LNCAP (cell line): ENCODE data around the gene LAMA3.

Experiments
- TF ChIP-seq, protein P1 (sequence below): fragments of 450-650 bp; IDR thresholded peaks from 2 replicates; pipeline ENCODE4 v1.5.1; 2017; ENCODE audit warnings: mild to moderate bottlenecking

Gene LAMA3

DNA sequence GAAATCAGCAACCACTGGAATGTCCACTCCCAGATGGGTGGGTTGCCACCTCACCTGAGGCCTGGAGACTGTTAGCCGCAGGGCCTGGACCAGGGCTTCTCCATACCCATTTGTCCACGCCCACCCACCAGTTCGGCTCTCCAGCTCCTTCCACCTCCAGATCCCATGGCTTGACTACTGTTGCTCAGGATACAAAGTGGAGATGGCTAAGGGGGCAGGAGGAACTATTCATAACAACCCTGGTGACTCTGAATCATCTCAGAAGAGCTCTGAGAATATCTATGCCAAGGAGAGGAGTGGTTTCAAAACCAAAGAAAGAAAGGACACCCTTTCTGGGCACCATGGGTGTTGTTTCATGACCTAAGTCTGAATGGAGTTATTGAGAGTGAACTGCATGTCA, 145.8 kb downstream of the LAMA3 start:
- TF ChIP-seq, protein P1, sequence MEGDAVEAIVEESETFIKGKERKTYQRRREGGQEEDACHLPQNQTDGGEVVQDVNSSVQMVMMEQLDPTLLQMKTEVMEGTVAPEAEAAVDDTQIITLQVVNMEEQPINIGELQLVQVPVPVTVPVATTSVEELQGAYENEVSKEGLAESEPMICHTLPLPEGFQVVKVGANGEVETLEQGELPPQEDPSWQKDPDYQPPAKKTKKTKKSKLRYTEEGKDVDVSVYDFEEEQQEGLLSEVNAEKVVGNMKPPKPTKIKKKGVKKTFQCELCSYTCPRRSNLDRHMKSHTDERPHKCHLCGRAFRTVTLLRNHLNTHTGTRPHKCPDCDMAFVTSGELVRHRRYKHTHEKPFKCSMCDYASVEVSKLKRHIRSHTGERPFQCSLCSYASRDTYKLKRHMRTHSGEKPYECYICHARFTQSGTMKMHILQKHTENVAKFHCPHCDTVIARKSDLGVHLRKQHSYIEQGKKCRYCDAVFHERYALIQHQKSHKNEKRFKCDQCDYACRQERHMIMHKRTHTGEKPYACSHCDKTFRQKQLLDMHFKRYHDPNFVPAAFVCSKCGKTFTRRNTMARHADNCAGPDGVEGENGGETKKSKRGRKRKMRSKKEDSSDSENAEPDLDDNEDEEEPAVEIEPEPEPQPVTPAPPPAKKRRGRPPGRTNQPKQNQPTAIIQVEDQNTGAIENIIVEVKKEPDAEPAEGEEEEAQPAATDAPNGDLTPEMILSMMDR: no peak

DNA sequence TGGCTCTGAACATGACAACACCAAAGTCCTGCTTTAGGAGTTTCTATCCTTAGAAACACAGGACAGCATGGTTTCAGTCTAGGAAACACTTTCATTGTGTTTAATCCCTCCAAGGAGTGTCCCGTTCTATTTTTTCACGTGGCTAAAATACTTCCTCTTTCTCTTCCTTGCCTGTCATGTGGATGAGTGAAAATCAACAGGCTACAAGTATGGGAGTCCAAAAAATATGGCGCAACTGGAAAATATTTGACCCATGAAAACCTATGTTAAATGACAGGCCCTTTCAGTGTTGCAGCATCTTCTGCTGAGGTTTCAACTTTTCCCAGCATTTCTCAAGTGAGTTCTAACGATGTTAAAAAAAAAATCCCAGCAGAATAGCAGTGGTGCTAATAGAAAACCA, 146.3 kb downstream of the LAMA3 start:
- TF ChIP-seq, protein P1: no peak

DNA sequence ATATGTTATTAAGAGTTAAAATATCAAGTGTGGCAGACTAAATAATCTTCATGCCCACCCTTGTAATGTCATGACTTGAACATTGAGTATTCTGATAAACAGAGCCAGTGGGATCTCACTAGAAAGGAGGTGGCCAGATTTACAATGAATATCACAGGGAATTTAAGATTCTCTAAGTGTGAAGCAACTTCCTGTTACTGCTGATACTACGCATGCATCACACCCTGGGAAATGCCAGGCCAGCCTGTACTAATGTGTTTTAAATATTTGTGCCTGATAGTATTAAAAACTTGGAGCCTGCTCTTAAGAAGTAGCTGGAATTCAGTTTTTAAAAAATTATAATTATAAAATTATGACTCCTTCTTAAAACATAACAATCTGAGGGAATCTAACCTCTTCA, 148.3 kb downstream of the LAMA3 start:
- TF ChIP-seq, protein P1: no peak

DNA sequence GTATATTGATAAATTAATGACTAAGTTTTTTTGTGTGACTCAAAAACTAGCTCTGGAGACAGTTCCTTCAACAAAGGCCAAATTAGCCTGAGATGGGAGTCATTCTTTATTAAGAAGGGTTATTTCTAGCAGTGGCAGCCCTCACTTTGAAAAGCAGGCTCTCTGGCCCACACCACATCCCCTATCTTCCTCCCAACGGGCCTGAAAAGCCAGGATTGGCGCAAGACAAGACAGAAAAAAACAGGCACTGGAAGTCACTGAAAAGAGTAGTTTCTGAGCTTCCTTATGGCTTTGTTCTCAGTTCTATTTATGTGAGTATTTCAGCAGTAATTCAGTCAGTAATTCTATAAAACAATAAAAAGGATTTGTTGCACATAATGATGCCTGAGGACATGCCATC, 149.0 kb downstream of the LAMA3 start:
- TF ChIP-seq, protein P1: no peak

DNA sequence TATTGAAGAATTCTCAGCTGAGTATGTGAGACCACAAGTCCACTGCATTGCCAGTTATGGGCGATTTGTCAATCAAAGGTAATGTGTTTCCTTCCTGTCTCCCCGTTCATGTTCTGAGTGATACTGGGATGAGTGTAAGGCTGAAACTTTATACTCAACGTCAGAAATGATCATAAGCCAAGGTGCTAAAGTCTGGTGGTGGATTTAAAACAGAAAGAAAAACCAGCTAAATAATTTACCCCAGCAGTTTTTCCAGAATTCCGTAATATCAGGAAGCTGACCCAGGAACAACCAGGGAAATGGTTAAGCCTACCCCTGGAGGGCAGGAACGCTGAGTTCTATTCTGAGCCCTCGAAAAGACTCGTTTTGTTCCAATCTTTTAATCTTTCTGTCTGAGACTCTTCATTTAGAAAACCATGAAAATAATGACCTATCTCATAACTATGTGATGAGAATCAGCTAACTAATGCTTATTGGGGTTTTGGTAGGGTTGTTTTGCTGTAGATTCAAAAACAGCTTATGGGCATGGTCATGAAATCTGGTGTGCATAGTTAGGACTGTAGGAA, 149.6 kb downstream of the LAMA3 start:
- TF ChIP-seq, protein P1: no peak

DNA sequence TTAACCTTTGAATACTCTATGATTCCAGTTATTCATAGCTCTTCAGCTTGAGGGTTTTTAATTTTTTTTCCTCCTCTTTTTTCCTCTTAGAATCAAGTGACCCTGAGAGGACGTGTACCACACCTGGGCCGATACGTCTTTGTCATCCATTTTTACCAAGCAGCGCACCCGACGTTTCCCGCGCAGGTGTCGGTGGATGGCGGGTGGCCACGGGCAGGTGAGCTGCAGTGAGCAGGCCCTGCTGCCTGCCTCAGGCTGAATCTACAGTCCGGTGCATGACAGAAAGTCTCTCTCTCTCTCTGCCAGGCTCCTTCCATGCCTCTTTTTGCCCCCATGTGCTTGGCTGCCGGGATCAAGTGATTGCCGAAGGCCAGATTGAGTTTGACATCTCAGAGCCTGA, 153.1 kb downstream of the LAMA3 start:
- TF ChIP-seq, protein P1: no peak

DNA sequence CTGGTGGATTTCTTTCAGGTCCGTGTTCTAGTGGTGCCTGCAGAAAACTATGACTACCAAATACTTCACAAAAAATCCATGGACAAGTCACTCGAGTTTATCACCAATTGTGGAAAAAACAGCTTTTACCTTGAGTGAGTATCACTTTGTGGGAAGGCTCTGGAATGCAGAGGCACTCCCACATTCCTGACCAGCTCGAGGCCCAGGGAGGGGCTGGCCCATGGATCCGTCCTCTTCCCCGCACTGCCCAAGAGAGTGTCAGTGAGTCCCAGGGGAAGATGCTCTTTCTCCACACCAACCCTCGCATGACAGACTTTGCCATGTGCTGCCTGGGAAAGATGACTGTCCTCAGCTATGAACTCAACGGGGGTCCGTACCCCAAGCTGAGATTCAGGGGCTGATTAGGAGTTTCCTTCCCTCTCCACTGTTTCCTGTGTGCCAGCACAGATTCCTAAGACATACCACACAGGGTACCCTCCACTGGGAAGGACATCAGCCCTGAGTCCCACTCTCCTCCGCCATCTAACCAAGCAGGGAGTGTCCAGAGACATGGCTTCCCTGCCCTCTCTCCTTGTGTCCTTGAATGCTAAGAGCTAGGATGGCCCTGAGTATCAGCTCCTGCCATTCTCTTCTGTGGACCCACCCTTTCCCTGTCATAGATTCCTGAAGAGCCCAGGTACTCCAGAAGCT, 155.9 kb downstream of the LAMA3 start:
- TF ChIP-seq, protein P1: no peak
